Epidermal melanocyte (primary cell): ENCODE results near the gene PDE9A.

ENCODE experiments used
- DNase-seq: peaks from one replicate; pipeline ENCODE4 v3.0.0; 2011; ENCODE audit warnings: low spot score; ENCODE audit not compliant: insufficient read length

PDE9A gene

DNA sequence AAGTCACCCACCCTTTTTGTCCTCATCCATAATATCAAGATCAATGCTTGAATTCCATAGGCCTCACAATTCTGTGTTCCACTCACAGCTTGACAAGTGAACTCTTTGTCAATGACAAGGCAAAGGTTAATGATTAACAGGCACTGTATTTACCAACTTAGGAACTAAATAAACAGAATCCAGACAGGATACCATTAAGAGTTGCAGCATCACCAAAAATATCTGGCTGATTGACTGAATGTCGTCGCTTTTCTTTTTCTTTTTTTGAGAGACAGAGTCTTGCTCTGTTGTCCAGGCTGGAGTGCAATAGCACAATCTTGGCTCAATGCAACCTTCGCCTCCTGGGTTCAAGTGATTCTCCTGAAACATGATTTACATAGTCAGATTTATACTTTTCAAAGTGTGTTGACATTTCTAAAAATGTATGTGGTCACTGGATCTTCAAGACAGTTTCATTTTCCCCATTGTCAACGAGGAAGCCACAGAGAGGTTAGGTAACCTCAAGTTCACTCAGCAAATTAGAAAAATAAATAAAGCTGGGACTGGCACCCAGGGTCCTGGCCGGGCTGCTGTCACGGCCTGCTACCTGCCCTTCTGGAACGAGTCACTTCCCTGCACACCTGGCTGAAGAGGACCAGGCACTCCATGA lies 81.0 kb downstream of the PDE9A start:
- DNase-seq, result no peak

DNA sequence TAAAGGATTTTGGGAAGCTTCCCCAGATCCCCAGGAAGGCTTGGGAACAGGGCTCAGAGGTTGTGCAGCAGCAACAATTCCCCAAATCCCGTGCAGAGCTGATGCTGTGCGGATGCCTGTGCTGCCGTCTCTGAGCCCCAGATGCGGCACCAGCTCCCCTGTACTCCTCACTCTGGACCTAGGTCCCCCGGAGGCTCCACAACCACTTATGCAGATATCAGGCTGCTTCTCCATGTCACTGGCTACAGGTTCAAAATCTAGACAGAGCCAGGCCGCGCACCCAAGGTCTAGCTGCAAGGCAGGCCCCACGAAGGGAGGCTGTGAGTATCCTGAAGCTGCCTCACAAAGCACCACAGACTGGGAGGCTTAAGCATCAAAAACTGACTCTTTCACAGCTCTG lies 81.6 kb downstream of the PDE9A start:
- DNase-seq, result no peak

DNA sequence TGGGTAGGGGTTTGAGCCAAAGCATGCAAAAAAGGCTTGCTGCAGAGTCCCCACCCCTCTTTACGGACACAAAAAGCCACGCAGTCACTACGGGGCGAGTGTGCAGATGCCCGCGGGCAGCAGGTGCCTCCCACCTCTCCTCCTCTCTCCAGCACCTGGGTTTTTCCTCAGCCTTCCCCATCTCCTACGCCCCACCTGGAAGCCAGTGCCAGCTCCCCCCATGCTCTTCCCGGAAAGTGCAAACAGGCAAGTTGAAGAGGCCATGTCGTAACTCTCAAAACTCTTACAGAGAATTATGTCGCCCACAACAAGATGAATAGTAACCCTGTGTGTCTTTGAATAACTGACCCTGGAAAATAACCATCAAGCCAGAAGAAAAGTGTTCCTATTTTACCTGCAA lies 82.5 kb downstream of the PDE9A start:
- DNase-seq, result no peak

DNA sequence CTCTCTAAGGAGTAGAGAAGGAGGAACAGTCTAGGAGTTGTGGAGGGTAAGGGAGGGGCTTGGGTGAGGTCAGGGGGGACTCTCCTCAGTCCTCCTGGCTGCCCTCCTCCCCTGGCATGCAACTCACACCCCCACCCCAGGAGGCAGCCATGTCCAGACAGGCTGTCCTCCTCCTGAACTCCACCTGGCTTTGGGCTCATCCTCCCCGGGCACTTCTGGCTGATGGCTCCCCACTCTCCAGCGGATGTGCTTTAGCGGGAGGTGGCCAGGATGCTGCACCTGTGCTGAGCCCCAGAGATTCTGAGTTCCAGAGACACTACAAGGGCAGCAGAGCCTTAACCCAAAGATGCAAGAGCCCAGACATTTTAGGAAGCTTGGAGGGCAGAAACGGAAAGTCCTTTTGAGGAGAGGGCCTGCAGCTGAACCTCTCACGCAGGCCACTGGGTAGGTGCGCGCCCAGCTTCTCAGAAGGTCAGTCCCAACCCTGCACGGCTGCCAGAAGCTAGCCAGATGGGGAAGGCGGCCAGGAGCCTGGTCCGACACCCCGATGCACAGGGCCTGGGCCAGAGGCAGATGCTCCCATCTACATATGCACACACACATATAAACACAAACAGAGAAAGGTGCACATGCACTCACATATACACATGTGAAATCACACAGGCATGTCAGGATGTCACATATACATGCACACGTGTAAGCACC lies 83.4 kb downstream of the PDE9A start:
- DNase-seq, result no peak

DNA sequence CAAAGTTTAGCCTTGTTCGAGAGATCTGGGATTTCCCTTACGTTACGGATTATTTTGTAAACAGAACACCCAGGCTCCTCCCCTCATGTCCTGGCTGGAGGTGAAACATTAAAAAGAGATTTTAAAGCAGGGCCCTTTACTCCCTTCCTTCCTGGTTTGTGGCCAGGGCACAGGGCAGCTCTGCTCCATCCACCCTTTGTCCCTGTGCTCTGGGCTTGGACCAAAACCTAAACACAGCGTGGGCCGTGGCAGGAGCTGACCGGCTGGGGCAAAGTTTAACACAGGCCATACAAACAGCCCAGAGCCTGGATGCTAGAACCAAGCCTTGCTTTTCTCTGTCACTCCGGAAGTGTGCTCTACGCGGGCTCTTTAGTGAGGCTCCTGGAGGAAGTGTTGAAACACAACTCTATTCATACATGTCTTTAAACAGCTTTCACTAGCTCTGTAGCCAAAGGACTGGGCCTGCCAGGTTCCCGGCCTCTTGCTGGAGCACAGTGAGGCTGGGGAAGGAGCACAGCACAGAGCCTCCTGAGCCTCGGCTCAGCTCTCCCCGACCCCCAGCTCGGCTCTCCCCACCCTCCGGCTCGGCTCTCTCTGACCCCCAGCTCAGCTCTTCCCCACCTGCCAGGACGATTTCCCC lies 84.7 kb downstream of the PDE9A start:
- no peak for DNase-seq

DNA sequence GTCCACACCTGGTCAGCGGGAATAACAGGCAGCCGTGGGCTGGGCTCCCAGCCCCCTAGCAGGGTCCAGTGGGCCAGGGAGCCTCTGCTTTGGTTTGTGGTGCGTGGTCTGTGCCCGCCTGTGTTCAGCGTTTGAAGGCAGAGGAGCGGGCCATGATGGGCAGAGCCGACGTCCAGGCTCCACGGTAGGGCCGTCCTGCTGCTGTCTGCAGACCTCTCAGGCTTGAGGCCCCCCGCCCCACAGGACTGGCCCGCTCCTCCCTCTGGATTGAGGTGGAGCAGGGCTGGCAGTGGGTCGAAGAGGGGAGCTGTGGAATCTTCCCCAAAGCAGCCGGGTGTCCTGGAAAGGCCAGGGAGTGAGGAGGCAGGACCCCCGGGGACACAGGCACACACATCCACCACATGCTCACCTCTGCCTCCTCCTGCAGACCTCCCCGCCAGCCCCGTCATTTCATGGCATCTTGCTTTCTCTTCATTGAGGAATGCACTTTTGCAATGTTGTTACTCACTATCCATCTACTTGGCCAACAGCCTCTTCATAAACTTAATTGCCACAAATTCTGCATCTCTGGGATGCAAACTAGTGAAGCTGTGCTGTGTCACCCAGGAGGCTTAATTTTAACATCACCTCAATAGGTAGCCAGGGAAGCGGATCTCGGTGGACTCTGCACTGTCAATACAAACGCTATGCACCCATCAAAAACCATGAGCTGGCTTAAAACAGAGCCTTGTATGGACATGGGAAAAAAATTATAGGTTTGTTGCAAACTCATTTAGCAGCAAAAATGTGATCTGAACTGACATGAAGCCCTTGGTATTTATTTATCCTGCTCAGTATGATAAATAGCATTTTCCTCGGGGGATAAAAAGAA lies 85.9 kb downstream of the PDE9A start:
- no peak for DNase-seq

DNA sequence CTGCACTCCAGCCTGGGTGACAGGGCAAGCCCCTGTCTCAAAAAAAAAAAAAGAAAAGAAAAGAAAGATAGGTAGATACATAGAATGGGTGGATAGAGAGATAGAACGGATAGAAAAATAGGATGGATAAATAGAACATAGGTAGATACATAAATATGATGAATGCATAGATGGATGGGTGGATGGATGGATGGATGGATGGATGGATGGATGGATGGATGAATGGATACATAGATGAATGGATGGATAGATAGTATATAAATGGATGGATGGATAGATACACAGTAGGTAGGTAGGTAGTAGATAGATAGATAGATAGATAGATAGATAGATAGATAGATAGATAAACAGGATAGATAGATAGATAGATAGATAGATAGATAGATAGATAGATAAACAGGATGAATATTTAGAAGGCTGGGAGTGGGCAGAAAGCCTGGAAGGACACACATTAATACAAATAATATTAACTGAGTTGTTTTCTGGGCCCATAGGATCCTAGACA lies 87.0 kb downstream of the PDE9A start:
- DNase-seq, result no peak

DNA sequence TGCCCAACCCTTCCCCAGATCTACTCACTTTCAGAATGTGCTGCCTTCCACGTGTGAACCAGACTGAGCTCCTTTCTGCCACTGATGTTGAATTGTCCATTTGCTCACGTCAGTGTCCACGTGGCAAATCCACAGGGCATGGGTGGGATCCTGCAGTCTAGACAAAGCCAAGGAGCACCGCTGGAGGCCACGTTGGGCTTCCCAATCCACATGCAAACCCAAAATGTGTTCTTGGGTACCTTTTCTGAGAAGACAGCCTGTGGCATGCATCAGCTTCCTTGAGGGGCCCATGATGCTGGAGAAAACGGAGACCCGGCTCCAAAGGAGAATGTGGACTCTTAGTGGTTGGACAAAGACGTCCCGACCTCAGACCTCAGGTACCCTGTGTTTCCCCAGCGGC lies 87.6 kb downstream of the PDE9A start:
- no peak for DNase-seq

DNA sequence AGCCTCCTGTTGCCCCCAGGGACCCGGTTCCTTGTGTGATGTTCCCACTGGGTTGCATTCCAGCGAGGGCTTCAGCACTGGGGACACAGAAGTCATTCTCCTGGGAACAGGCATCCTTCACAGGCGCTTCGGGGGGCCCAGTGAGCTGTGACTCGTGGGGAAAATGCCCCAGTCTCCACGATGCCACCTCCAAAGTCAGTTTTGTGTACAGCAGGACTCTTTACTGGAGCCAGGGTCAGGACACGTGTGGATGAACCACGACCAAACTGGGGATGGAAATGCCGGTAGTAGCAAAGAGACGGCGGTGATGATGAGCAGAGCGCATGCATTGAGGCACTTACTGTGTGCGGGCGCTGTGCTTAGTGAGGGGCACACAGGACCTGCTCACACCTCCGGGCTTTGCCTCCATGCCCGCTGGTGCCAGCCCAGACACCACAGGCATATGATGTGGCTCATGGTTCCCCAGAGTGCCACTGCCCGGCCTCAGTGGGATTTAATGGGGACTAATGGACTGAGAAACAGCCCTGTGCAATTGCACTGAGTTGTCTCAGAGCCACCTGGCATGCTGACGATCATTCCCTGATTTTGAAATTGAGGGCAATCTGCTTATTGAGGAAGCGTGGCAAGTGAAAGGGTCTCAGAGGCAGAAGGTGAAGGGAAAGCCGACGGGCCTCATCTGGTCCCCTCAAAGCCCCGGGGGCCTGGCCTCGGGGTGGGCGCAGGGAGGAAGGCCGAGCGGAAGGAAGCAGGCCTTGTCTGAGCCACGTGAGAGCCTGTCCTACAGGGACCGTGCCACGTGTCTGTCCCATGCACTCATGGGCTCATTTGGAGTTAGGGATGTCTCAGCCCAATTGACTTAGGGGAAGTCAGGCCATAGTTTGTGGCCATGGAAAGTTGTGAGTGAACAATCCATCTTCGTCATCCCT lies 91.4 kb downstream of the PDE9A start:
- DNase-seq, result no peak

DNA sequence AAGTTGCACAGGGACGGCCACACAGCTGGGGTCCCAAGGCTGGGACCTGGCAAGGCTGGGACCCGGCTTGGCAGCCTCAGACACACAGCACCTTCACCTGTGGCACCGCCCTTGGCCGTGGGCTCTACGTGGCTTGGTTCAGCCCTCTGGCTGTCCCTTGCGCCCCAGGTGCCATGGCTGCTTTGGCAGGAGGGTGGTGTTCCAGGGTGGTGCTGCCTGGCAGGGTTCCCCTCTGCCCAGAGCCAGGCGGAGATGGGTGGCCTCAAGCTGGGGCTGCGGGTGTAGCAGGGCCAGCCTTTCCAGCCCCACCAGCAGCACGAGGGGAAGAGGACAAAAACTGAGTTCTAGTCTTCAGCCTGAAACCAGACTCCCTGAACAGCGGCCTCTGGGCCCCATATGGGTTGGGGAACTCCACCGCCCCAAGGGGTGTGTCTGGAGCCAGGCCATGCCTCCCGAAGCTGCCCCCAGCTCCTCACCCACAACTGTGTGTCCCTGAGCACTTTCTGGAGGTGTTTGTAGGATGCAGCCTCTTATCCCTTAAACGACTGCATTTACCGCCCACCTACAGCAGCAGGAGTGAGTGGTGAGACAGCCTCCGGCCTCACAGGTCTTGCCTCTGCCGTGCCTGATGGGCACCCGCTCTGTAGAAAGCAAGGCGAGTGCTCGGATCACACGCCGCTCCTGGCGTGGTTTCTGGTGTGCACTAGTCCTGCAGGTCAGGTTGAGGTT lies 92.3 kb downstream of the PDE9A start:
- no peak for DNase-seq

DNA sequence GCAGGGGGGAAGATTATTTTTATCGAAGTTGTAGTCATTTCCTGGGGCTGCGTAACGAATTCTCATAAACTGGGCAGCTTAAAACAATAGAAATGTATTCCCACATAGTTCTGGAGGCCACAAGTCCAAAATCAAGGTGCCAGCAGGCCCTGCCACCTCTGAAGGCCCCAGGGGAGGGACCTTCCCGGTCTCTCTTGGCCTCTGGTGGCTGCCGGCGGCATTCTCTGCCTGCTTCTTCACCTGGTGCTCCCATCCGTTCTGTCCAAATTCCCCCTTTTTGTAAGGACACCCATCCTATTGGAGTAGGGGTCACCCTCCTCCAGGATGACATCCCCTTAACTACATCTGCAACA lies 92.8 kb downstream of the PDE9A start:
- DNase-seq, result no peak

DNA sequence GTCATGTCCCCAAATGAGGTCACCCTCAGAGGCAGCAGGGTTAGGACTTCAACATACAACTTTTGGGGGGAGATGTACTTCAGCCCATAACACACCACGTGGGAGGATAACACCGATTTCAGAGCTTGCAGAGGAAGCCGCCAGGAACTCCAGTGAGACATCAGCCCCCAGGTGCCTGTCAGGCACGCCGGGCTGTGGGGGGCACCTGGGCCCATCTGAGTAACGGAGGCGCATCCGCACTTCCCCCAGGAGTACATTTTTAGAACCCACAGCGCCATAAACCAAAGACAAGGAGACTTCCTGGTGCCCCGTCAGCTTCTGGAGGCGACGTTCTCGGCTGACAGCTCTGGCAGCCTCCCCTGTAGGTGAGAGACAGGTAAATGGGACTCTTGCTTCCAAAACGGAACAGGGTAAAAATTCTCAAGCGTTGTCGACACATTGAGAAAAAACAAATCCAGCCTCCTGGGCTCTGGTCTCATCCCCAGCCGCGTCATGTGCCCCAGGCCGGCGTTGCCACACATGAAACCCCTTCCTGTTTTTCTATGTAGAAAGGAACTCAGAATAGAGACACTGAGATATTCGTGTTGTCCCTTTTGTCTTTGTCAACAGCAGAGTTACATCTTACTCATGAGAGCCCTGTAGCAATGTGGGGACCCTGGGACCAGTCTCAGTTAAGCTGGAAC lies 93.3 kb downstream of the PDE9A start:
- no peak for DNase-seq

DNA sequence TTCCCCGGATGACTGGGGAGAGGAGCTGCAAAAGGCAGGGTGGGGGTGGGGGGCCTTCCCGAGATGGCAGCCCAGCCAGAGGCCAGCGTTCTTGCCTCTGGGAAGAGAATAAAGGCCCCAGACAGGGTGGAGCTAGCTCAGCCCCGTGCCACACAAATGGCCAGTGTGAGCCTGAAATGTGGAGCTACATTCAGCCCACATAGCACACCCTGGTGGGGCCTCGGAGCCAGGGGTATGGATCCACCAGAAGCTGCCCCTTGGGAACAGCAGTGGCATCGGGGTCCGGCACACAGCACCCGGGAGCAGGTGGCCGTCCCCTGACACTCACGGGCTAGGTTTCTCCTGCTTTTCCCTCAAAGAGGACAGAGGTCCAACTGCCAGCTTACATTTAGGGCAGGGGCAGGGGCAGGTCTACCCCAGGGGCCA lies 93.9 kb downstream of the PDE9A start:
- no peak for DNase-seq

DNA sequence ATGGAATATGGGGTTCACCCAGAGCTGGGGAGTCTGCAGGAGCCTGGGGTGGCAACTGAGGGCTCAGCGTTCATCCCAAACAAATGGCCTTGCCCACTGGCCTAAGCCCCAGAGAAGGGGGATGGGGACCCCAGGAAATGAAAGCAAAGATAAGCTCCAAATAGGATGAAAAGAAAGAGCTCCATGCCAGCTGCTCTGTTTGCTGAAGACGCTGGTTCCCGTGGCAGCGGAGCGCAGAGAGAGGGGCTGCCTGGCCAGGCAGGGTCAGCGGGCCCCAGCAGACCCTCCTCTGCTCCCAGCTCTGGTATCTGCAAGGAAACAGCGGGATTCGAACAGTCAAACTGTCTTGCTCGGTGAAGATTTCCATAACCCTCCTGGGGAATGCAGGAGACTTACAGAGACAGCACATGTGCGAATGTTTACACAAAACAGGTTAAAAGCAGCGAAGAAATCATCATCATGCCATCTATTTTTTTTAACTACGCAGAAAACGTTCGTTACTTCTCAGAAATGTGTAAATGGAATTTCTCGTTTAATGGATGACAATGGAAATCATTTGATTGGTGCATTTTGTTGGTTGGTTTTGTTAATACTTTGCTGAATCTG lies 94.4 kb downstream of the PDE9A start:
- no peak for DNase-seq

DNA sequence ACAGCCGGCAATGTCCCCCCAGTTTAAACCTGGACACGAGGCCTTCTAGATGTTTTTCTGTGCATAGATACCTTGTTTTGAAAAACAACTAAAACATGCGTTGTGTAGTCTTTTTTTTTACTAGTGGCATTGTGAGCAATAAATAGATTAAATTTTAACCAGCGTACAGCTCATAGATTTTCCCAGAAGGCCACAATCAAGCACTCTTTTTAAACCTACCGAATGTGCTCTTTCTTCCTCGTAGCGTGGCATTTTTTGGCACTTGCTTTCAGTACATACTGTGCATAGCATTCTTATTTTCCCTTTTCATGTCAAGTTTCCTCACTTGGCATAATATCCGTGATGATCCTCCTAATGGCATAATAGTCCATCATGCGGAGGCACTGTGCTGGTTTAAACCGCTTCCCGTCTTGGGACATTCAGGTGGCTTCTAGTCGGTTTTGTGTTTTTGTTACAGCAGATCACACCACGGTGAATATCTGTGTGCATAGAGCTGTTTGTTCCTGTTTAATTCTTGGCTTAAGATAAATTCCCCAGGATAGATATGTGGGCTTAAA lies 95.3 kb downstream of the PDE9A start:
- no peak for DNase-seq

DNA sequence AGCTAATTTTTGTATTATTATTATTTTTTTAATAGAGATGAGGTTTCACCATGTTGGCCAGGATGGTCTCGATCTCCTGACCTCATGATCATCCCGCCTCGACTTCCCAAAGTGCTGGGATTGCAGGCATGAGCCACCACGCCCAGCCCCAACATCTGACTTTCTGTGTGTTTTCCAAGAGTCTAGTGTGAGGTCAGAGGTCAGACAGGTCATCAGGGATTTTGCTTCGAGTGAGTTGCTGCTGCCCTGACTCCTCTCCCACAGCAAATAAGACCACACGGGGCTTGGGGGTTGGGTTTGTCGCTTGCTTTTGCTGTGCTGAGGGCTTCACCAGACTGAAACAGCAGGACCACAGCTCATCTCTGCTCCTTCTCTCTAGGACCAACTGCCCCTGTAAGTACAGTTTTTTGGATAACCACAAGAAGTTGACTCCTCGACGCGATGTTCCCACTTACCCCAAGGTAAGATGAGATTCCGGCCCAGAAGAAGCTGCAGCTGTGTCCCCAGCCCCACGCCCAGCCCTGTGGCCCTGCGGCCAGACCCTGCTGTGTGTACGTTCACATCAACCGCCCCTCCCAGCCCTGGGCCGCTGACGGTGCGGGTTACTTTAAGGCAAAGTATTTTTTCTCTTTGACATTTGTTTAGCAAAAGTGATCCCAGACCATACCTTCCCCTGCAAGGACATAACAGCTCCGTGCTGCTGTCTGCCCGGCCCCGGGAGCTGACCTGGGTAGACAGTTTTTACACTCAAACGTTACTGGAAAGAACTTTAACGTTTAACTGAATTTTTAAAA lies 97.5 kb downstream of the PDE9A start:
- no peak for DNase-seq

DNA sequence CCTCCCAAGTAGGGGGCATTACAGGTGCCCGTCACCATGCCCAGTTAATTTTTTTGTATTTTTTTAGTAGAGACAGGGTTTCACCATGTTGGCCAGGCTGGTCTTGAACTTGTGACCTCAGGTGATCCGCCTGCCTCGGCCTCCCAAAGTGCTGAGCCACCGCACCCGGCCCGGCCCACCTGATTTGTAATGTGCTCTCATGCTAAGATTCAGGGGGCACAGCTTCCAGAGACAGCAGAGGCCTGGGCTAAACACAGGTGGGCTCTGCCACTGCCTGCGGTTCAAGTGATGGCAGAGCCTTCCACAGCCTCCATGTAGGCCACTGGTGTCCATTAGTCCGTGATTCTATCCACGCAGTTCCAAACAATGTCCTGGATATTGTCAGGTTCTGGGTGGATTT lies 98.4 kb downstream of the PDE9A start:
- DNase-seq, result no peak

DNA sequence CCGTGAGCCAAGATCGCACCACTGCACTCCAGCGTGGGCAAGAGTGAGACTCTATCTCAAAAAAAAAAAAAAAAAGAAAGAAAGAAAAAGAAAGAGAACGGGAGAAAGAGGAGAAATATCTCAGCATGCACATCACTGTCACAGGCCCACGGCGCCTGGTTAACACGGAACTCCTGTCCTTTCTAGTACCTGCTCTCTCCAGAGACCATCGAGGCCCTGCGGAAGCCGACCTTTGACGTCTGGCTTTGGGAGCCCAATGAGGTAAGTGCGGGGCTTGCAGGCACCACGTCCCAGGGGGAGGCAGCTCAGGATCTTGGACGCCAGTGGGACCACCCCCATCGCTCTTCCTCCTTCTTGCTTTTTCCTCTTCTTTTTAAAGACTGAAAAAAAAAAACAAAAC lies 100.4 kb downstream of the PDE9A start:
- DNase-seq, result no peak
